Kidney (tissue), 14 donors: ENCODE results near the gene IFNA1. TPM values are rescaled to one million over a fixed set of nuclear protein-coding genes. Genes with fewer than 3 reads are reported as not detected.
A peak's percentile ranks its signal among the peaks of the same experiment; 100 is the strongest.

Experiments used
- DNase-seq, 5 donors: peaks; one replicate each; pipeline ENCODE4 v3.0.0-alpha.2; 2013 to 2020
- FAIRE-seq: peaks from 2 replicates; lab custom pipeline; 2012; peaks lifted over from hg19 to GRCh38; lab: Jason Lieb, UNC
- H3K27ac ChIP-seq, 2 donors: one replicate each; pipeline ENCODE4 v1.7.0; 2013; ENCODE audit warnings: low read depth in 2 of 2, low read length in 2 of 2, inconsistent platforms in 1 of 2
- H3K27me3 ChIP-seq: one replicate; pipeline ENCODE4 v1.7.1; 2013; ENCODE audit warnings: low read length, inconsistent platforms; ENCODE audit not compliant: control insufficient read depth, insufficient read depth
- H3K36me3 ChIP-seq, 3 donors: one replicate each; pipeline versions ENCODE4 v1.7.0 to v1.7.1; 2013; ENCODE audit warnings: low read length in 3 of 3, control low read depth in 1 of 3, inconsistent platforms in 1 of 3; ENCODE audit not compliant: insufficient read depth in 3 of 3, control insufficient read depth in 2 of 3
- H3K4me1 ChIP-seq, 3 donors: one replicate each; pipeline versions ENCODE4 v1.7.0 to v1.7.1; 2013; ENCODE audit warnings: low read length in 3 of 3, inconsistent platforms in 1 of 3, low read depth in 1 of 3; ENCODE audit not compliant: control insufficient read depth in 2 of 3, insufficient read depth in 2 of 3
- H3K4me3 ChIP-seq, 3 donors: one replicate each; pipeline versions ENCODE4 v1.7.0 to v1.8.1; 2013; ENCODE audit warnings: low read length in 3 of 3, control low read depth in 1 of 3, inconsistent platforms in 1 of 3
- H3K9ac ChIP-seq, 3 donors: one replicate each; pipeline versions ENCODE4 v1.7.0 to v1.7.1; 2013; ENCODE audit warnings: low read length in 3 of 3, control low read depth in 1 of 3, inconsistent platforms in 1 of 3
- H3K9me3 ChIP-seq, 3 donors: one replicate each; pipeline versions ENCODE4 v1.7.0 to v1.7.1; 2013; ENCODE audit warnings: low read length in 3 of 3, control low read depth in 1 of 3, inconsistent platforms in 1 of 3; ENCODE audit not compliant: control insufficient read depth in 2 of 3, insufficient read depth in 1 of 3
- CTCF ChIP-seq: IDR thresholded peaks from 3 replicates; pipeline ENCODE4 v1.5.1; 2012; ENCODE audit warnings: mild to moderate bottlenecking, moderate library complexity, borderline replicate concordance; ENCODE audit not compliant: insufficient read depth; ENCODE audit errors: extremely low read depth
- intact Hi-C: fragments of 100-400 bp; cut with DNase I; formaldehyde crosslinking; loops from one replicate; pipeline ENCODE4 v1.11.1; 2022
- polyA plus RNA-seq: library from polyadenylated mRNA; stranded (reverse); fragments of 350-450 nt; fragmentation: Illumina TruSeq; extraction: RNeasy Lipid Tissue Mini Kit (QIAGEN cat#74804); gene quantifications from one replicate; pipeline ENCODE4 v1.2.3, GENCODE V29; 2014; ENCODE audit warnings: low read depth, low replicate concordance; ENCODE audit not compliant: insufficient read depth
- total RNA-seq: library from RNA; stranded (reverse); fragmentation: NEBNext Ultra II Directional; extraction: Animal tissue kit (Norgen Biotek cat#: 25700); gene quantifications from one replicate; pipeline ENCODE4 v1.2.1, GENCODE V29; 2021
- donor health status: control.
- donor health status: control.
- donor health status: control.
- donor health status: control.
- donor health status: control.
- donor health status: DM: yes; HTN: yes; CAD: no.
- donor health status: Normal renal cell carcinoma (clear cell type).

Gene IFNA1
- total and polyA plus RNA-seq, 2 donors from 2014 or later, result not detected

DNA sequence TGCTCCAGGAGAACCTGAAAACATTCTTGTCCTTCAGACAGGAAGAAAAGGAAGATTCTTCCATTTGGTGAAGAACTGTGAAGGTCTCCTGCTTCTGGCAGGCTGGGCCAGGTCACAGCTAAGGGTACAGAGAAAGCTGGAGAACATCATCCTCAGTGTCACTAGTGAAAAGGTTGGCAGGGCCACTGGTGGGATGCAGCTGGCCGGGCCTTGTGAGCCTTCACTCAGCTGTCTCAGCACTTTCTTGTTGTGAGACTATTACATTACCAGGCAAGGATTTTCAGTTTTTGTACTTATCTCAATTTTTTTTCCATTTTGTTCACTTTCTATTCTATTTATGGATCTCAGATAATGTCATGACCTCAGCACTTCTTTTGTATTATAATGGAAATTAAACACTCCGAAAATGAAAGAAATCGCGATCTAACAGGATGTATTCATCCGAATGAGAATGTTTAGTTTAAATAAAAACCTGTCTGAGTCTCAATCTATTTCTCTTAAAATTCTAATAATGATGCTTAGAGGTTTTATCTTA is 41.2 kb upstream of the IFNA1 start:
- Histone ChIP-seq H3K36me3 (no peaks in the 10 kb centered on the region), H3K27me3 (no peaks in the 10 kb centered on the region), H3K4me3 (no peak overlapping the region), H3K9me3 (no peaks in the 10 kb centered on the region), H3K27ac (no peak overlapping the region), H3K9ac (no peak overlapping the region), H3K4me1 (peaks cover 0 to 6% (median 0%) of the 10 kb centered on the region in 3 donors)
- FAIRE-seq (no peak), DNase-seq (no peak)
- intact Hi-C loops, result no loop called here
- no peak for TF ChIP-seq CTCF

- Histone ChIP-seq H3K9ac (no peak overlapping the region), H3K4me3 (no peak overlapping the region), H3K27ac (no peak overlapping the region), H3K4me1 (peaks cover 0 to 6% (median 0%) of the 10 kb centered on the region in 3 donors), H3K27me3 (no peaks in the 10 kb centered on the region), H3K9me3 (no peaks in the 10 kb centered on the region), H3K36me3 (no peaks in the 10 kb centered on the region)
- DNase-seq (no peak), FAIRE-seq (no peak)
- no peak for TF ChIP-seq CTCF
- intact Hi-C loops, result no loop called here
These were observed 40.3 kb upstream of the IFNA1 start for GRCh38 chr9:21399956-21400355.

DNA sequence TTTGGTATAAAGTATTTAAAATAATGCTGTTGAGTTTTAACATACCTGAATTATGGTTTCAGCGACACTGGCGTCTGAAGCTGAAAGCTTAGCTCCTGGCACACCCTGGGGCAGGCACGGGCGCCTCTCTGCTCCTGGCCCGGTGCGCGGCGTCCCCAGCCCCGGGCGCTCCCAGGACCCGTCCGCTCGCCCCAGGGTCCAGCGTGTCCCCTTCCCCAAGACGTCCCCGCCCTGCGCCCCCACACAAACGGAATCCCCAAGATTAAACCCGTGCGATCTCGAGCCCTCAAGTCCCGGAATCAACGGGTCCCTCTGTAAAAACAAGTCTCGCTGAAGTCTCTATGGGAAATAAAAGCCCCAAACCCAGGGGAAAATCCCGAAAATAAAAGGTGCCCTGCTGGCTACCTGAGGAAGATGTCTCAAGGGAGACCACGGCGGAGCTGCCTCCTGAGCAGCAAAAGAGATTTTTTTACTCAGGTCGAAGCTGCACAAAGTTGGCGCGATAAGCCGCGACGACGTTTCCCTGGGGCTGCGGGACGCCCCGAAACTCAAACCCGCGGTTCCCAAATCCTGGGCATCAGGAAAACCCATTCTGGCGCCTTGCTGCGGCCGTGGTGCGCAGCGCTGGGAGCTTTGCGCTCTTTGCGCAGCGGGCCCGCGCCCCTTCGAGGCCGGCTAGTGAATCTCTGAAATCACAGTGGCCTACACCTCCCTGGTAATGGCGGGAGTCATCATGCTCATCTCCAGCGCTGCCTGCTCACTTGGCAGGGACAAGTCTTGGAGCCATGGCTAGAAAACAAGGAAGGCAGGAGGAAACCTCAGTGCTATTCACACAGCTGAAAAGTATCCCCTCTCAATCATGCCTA is 37.6 kb upstream of the IFNA1 start:
- TF ChIP-seq CTCF, result no peak
- Histone ChIP-seq H3K9ac (no peak overlapping the region), H3K4me3 (no peak overlapping the region), H3K27me3 (no peaks in the 10 kb centered on the region), H3K36me3 (no peaks in the 10 kb centered on the region), H3K4me1 (peaks cover 0 to 4% (median 0%) of the 10 kb centered on the region in 3 donors), H3K9me3 (no peaks in the 10 kb centered on the region), H3K27ac (no peak overlapping the region)
- no peak for FAIRE-seq
- DNase-seq, result peak; percentile 39 to 62 (median 44)
- intact Hi-C loops, result no loop called here
